IPS-11a (cell line): ENCODE measurements around the gene COG8.
"Not testable (repeated sequence)": the region's sequence is repeated elsewhere in the genome, so short reads cannot be mapped to it uniquely, and the experiment has no call there.

ENCODE experiments used
- H3K4me3 ChIP-seq: one replicate; pipeline ENCODE4 v1.5.1; 2013; ENCODE audit warnings: low read depth, low read length, control low read depth

The COG8 gene

GRCh38 chr16:69339289-69340094 is at the start of gene COG8, which contains the start of gene NIP7:
Gene COG8 (minus strand): TSS chr16:69339564. CDS start chr16:69339552, 12 bp downstream.
Gene NIP7 (plus strand): TSS chr16:69339772. CDS start chr16:69339830, 58 bp downstream.
- H3K4me3 ChIP-seq, result peak within 1 kb of the TSS; percentile 98

GRCh38 chr16:69386596-69386995 is 47.2 kb upstream of the COG8 start:
- no peak overlapping the region for H3K4me3 ChIP-seq

DNA sequence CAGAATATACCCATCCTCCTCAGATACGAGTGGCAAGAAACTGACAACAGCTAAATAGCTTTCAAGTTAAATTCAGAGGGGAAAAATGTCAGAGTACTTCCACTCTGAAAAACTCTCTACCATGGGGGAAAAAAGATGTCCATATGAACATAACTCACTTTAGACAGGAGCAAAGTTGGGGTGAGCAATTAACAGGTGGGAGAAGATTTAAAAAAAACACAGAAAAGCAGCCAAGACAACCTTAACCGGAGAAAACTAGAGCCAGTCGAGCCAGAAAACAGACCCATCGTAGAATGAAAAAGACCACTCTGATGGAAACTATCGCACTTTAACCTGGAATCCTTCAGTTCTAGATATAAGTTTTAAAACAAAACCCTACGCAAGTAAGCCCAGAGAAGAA is 45.6 kb upstream of the COG8 start:
- peak overlapping the region; percentile 88 for H3K4me3 ChIP-seq

DNA sequence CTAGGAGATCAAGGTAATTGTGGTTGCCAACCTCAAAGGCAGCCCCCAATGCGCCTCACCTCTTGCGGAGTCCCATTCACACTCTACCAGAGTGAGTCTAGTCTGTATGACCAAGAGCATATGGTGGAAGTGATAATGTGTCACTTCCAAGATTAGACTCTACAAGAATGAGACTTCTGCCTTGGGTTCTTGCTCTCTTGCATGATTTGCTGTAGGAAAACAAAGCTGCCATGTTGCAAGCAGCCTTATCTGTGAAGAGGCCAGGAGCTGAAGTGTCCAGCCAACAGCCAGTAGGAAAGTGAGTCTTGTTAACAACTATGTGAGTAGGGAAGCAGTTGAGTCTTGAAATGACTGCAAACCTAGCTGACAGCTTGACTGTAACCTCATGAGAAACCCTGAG is 43.1 kb upstream of the COG8 start:
- H3K4me3 ChIP-seq, result no peak overlapping the region

DNA sequence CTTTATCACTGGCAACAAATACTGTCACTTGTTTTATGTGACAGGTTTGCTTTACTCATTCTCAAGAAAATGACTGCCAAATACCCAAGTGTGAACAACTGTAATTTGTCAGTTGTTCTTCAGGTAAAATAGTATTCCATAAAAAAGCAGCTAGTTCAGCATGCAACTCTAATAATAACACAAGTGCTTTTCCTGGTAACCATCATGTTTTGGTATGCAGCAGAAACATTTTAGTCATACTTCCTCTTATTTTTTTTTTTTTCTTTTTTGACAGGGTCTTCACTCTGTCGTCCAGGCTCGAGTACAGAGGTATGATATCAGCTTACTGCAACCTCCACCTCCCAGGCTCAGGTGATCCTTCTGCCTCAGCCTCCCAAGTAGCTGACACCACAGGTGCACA is 41.9 kb upstream of the COG8 start:
- H3K4me3 ChIP-seq, result no peak overlapping the region

- no peak overlapping the region for H3K4me3 ChIP-seq
These were observed 39.4 kb upstream of the COG8 start for GRCh38 chr16:69378760-69379159.

DNA sequence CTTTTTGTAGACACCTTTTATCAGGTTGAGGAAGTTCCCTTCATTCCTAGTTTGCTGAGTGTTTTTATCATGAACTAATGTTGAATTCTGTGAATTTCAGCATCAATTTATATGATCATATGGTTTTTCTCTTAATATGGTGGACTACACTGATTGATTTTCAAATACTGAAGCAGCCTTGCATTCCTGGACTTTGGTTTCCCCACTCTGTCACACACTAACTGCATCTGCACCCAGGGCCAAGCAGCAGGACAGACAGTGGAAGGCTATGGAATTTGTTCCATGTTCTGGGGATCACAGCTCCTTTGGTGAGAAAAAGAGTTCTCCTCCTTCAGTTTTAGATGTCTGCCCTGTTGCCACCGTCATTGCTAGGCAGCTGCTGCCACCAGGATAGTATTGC is 38.7 kb upstream of the COG8 start:
- no peak overlapping the region for H3K4me3 ChIP-seq

DNA sequence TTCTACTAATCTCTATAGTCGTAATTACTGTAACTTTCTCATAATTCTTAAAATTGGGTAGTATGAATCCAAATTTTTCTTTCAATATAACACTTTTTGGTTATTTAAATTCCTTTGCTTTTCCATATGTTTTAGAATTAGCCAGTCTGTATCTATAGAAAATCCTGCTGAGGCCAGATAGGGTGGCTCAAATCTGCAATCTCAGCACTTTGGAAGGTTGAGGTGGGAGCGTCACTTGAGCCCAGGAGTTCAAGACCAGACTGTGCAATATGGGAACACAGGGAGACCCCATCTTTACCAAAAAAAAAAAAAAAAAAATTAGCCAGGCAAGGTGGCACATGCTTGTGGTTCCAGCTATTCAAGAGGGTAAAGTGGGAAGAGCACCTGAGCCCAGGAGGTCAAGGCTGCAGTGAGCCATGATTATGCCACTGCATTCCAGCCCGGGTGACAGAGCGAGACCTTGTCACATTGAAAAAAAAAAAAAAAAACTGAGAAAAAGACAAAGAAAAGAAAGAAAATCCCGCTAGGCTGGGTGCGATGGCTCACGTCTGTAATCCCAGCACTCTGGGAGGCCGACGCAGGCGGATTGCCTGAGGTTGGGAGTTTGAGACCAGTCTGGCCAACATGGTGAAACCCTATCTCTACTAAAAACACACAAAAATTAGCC is 37.2 kb upstream of the COG8 start:
- no peak overlapping the region for H3K4me3 ChIP-seq

DNA sequence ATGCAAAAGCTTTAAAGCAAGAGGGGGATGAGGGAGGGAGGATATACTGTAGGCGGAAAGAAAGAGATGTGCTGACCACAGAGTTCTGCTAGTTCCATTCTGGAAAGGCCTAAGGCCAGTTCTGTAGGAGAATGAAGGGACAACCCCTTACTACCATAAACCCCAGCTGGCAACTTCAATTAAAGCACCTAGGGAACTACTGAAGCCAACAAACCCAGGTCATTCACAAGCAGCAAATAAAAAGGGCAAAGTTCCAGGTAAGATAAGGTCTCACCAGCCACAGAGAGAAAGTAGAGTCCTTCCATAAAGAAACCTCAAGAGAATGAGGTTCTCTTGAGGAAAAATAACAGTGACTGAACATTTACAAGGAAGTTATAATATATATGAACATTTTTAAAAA is 33.7 kb upstream of the COG8 start:
- H3K4me3 ChIP-seq, result no peak overlapping the region

GRCh38 chr16:69371564-69371963 is 32.2 kb upstream of the COG8 start:
- no peak overlapping the region for H3K4me3 ChIP-seq

- no peak overlapping the region for H3K4me3 ChIP-seq
These were observed 29.5 kb upstream of the COG8 start for GRCh38 chr16:69368866-69369265.

DNA sequence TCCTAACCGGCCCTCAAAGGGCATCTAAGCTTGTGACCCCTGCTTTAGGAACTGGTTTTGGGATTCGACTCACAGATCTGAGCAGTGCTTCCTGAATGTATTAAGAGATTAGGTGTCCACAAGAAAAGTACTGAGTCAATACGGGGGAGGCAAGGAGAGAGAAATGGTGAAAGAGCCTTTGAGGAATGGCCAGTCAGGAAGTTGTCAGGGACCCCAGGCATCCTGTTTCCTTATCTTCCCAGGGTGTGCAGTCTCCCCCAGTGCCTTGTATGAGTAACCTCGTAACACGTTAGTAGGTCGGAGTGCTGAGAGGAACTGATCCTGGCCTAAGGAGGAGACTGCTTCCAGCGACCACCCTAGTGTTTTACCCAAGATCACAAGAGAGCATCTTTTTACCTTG is 28.6 kb upstream of the COG8 start:
- H3K4me3 ChIP-seq, result no peak overlapping the region

GRCh38 chr16:69366431-69366830 is 27.1 kb upstream of the COG8 start:
- no peak overlapping the region for H3K4me3 ChIP-seq

GRCh38 chr16:69365901-69366300 is 26.5 kb upstream of the COG8 start:
- no peak overlapping the region for H3K4me3 ChIP-seq

DNA sequence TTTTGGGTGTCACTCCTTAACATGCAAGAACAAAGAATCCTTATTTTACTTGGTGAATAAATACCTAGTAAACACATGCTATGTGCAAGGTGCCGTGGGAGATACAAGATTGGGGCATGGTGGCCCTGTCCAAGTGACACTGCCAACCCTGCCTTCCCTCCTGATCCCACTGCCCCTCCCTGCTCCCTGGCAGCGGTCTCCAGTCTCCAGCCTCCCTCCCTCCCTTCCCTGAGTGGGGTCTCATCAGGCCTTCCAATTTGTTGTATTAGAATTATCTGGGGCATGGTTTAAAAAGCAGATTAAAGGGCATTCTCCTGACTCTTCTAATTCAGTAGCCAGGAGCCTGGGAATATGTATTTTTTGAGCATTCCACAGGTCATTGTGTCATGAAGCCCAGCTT is 24.7 kb upstream of the COG8 start:
- H3K4me3 ChIP-seq, result no peak overlapping the region

DNA sequence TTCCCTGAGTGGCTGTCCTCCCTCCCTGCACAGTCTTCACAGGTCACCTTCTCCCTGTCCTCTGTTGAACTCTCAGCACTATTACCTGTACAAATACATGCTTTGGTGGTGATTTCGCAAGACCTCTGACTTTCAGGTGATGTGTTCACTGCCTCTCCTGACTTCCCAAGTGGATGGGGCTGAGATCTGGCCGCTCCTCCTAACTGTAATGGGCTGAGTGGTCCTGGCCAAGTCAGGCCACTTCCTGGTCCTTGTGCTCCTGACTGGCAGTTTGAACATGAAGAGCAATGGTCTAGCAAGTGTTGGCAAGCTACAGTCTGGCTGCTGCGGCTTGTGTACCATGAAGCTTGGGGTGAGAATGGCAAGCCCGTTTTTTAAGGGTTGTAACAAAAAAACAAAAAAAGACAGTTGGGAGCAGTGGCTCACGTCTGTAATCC is 23.9 kb upstream of the COG8 start:
- no peak overlapping the region for H3K4me3 ChIP-seq

DNA sequence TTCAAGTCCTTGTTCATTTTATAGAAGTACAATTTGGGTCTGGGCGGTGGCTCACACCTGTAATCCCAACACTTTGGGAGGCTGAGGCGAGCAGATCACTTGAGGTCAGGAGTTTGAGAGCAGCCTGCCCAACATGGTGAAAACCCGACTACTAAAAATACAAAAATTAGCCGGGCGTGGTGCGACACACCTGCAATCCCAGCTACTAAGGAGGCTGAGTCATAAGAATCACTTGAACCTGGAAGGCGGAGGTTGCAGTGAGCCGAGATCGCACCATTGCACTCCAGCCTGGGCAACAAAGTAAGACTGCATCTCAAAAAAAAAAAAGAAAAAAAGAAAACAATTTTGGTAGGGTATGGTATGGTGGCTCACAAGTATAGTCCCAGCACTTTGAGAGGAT is 20.7 kb upstream of the COG8 start:
- H3K4me3 ChIP-seq, result not testable (repeated sequence)

DNA sequence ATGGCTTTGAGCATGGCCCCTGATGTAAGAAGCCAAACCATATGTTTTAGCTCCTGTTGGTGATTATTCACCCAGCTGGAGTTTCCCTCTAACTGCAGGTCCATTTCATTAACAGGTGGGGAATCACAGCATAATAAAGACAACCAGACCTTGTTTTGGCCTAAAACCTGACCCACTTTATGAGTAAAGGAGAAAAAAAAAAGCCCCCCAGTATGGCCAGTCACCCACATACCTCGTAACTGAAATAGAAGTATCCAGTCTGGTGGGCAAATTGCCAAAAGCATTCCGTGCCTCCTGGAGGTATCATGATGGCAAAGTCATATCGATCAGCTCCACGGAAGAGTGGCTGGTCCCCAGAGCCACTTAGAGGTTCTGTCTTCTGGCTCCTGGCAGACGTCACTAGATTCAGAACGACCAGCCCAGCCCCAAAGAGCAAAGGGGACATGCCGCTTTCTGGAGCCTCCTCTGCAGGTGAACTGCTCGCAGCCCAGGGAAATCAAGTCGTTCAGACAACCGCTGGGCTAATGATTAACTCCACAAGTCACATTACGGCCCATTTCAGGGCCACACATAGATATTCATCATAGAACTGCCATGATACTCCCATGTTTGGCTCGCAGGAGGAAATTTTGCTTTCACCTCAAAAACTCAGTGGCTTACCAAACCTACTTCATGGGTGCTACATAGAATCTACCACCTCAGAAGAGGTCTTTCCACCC is 12.1 kb upstream of the COG8 start, which contains the start of gene TMED6:
TSS of gene TMED6 (minus strand) at position 478 of the 719 bp plus-strand sequence. CDS start at position 445, 33 bp downstream.
- H3K4me3 ChIP-seq, result no peak within 1 kb of the TSS

- H3K4me3 ChIP-seq, result no peak overlapping the region
These were observed 11.3 kb upstream of the COG8 start for GRCh38 chr16:69350536-69351133.

GRCh38 chr16:69349536-69349935 is 10.2 kb upstream of the COG8 start:
- no peak overlapping the region for H3K4me3 ChIP-seq

GRCh38 chr16:69348222-69348621 is 8.9 kb upstream of the COG8 start:
- H3K4me3 ChIP-seq, result no peak overlapping the region
